ENCODE measurements around the gene PLEKHG5. TPM values are rescaled to one million over a fixed set of nuclear protein-coding genes. Genes with fewer than 3 reads are reported as not detected.
A peak's percentile ranks its signal among the peaks of the same experiment; 100 is the strongest.

The PLEKHG5 gene
- total RNA-seq, 6 experiments from 2014 or later, result 0.70 to 2.3 (median 1.5) TPM

GRCh38 chr1:6463120-6463412 lies 28.4 kb downstream of the PLEKHG5 start:
- TF ChIP-seq, protein P1, sequence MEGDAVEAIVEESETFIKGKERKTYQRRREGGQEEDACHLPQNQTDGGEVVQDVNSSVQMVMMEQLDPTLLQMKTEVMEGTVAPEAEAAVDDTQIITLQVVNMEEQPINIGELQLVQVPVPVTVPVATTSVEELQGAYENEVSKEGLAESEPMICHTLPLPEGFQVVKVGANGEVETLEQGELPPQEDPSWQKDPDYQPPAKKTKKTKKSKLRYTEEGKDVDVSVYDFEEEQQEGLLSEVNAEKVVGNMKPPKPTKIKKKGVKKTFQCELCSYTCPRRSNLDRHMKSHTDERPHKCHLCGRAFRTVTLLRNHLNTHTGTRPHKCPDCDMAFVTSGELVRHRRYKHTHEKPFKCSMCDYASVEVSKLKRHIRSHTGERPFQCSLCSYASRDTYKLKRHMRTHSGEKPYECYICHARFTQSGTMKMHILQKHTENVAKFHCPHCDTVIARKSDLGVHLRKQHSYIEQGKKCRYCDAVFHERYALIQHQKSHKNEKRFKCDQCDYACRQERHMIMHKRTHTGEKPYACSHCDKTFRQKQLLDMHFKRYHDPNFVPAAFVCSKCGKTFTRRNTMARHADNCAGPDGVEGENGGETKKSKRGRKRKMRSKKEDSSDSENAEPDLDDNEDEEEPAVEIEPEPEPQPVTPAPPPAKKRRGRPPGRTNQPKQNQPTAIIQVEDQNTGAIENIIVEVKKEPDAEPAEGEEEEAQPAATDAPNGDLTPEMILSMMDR (IDR thresholded peaks at IDR 0.05), result no peak
- no peak for TF ChIP-seq POLR2A (IDR thresholded peaks at IDR 0.05)
- DNase-seq (no peak), ATAC-seq (no peak)
- Histone ChIP-seq H3K4me3 (no peak overlapping the region), H3K27ac (no peak overlapping the region), H3K9me3 (no peaks in the 10 kb centered on the region), H3K36me3 (no peaks in the 10 kb centered on the region), H3K4me1 (peaks cover 0 to 13% (median 4%) of the 10 kb centered on the region in 4 donors), H3K27me3 (no peaks in the 10 kb centered on the region)
- intact Hi-C loops (cut with DNase I), result no loop called here
- WGBS (ENCODE audit: insufficient coverage, low coverage, low lambda C conversion rate, missing lambda C conversion rate), result 100% methylated on average over 1 of the region's 1 CpG

- ATAC-seq, result peak in 1 of 4 donors; percentile 9
- 48% methylated on average over 3 of the region's 13 CpGs for WGBS (ENCODE audit: insufficient coverage, low coverage, low lambda C conversion rate, missing lambda C conversion rate)
- peak in 1 of 3 donors; percentile 59 for DNase-seq
- Histone ChIP-seq H3K9me3 (no peaks in the 10 kb centered on the region), H3K27ac (no peak overlapping the region), H3K4me1 (peaks cover 0 to 13% (median 4%) of the 10 kb centered on the region in 4 donors), H3K27me3 (no peaks in the 10 kb centered on the region), H3K4me3 (no peak overlapping the region), H3K36me3 (peaks cover 0 to under 1% (median 0%) of the 10 kb centered on the region in 4 donors)
- intact Hi-C loops (cut with DNase I), result no loop called here
- TF ChIP-seq, protein P1 (IDR thresholded peaks at IDR 0.05), result no peak
- no peak for TF ChIP-seq POLR2A (IDR thresholded peaks at IDR 0.05)
Observed at GRCh38 chr1:6462412-6463119, 28.9 kb downstream of the PLEKHG5 start.

- no peak overlapping the region for H3K4me3 ChIP-seq
- 97% methylated on average over 18 of the region's 48 CpGs for WGBS (ENCODE audit: insufficient coverage, low coverage, low lambda C conversion rate, missing lambda C conversion rate)
Observed at GRCh38 chr1:6461538-6462411, 29.7 kb downstream of the PLEKHG5 start.

DNA sequence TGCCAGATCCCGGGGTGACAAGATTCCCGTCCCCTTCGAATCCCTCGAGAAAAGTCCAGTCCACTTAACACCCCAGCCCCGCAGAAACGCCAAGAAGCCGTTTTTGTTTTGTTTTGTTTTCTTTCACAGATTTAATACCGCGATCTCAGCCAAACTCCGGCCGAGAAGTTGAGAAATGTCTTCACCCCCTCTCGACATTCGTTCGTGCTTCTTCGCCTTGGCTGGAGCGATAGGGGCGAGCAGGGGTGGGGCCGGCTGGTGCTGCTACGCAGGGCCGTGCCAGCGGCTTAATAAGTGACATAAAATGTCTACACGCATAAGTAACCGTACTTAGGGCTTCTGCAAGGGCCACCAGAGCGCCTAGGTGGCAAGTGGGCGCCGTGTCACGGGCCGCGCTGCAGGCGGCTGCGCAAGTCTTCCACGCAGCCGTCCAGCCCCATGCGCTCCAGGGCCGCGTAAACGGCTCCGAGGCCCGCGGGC lies 30.4 kb downstream of the PLEKHG5 start:
- no peaks in the 10 kb centered on the region for H3K9me3 ChIP-seq
- H3K4me1 ChIP-seq, result peaks cover 0 to 13% (median 4%) of the 10 kb centered on the region in 4 donors
- WGBS (ENCODE audit: insufficient coverage, low coverage, low lambda C conversion rate, missing lambda C conversion rate), result 81% methylated on average over 23 of the region's 40 CpGs
- no peaks in the 10 kb centered on the region for H3K27me3 ChIP-seq
- H3K36me3 ChIP-seq, result peaks cover 0 to 11% (median 0%) of the 10 kb centered on the region in 4 donors
- H3K4me3 ChIP-seq, result no peak overlapping the region
- intact Hi-C loops (cut with DNase I), result no loop called here
- no peak overlapping the region for H3K27ac ChIP-seq
- no peak for TF ChIP-seq POLR2A (IDR thresholded peaks at IDR 0.05)
- ATAC-seq, result no peak
- no peak for DNase-seq

More at GRCh38 chr1:6461538-6462411, 29.7 kb downstream of the PLEKHG5 start:
- DNase-seq, result peak in 1 of 3 donors; percentile 56
- H3K4me1 ChIP-seq, result peaks cover 0 to 13% (median 4%) of the 10 kb centered on the region in 4 donors
- peaks cover 0 to 5% (median 0%) of the 10 kb centered on the region in 4 donors for H3K36me3 ChIP-seq
- no peaks in the 10 kb centered on the region for H3K27me3 ChIP-seq
- H3K27ac ChIP-seq, result no peak overlapping the region
- no peaks in the 10 kb centered on the region for H3K9me3 ChIP-seq
- intact Hi-C loops (cut with DNase I), result no loop called here
- ATAC-seq, result no peak
- no peak for TF ChIP-seq POLR2A (IDR thresholded peaks at IDR 0.05)
- TF ChIP-seq, protein P1 (IDR thresholded peaks at IDR 0.05), result no peak

All from right lobe of liver (tissue), 6 donors.